SK-N-SH (cell line): ENCODE results near the gene C16orf92.

Source experiments
- CTCF ChIP-seq: fragments of 200-600 bp; sonication (generic); IDR thresholded peaks from 2 replicates; pipeline ENCODE4 v1.6.1; 2017; ENCODE audit warnings: antibody characterized with exemption, mild to moderate bottlenecking, moderate library complexity
- POLR2AphosphoS5 ChIP-seq: IDR thresholded peaks from 2 replicates; pipeline ENCODE4 v1.6.1; 2012; ENCODE audit warnings: low read depth, low read length
- TF ChIP-seq, protein P1 (sequence below): IDR thresholded peaks from 2 replicates; pipeline ENCODE4 v1.4.0; 2012; ENCODE audit warnings: low read depth, borderline replicate concordance

DNA sequence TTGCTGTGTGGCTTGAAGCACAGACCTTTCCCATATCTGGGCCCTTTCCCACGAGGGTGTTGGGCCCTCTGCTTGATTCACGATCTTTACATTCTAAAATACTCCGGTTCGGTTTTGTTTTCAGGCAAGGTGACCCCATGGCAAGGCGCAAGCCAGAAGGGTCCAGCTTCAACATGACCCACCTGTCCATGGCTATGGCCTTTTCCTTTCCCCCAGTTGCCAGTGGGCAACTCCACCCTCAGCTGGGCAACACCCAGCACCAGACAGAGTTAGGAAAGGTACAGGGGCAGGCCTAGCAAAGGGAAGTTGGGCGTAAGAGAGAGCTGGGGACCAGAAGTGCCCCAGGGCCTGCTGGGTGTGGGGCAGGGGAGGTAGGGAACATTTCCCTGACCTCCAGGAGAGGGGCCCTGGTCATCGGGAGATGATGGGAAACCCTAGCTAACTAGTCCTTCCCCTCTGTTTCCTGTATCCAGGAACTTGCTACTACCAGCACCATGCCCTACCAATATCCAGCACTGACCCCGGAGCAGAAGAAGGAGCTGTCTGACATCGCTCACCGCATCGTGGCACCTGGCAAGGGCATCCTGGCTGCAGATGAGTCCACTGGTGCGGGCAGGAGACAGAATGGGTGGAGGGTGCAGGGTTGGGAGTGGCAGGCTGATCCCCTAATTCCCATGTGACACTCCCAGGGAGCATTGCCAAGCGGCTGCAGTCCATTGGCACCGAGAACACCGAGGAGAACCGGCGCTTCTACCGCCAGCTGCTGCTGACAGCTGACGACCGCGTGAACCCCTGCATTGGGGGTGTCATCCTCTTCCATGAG lies 44.0 kb downstream of the C16orf92 start:
- TF ChIP-seq POLR2AphosphoS5 (no peak), CTCF (no peak)
- TF ChIP-seq, protein P1, sequence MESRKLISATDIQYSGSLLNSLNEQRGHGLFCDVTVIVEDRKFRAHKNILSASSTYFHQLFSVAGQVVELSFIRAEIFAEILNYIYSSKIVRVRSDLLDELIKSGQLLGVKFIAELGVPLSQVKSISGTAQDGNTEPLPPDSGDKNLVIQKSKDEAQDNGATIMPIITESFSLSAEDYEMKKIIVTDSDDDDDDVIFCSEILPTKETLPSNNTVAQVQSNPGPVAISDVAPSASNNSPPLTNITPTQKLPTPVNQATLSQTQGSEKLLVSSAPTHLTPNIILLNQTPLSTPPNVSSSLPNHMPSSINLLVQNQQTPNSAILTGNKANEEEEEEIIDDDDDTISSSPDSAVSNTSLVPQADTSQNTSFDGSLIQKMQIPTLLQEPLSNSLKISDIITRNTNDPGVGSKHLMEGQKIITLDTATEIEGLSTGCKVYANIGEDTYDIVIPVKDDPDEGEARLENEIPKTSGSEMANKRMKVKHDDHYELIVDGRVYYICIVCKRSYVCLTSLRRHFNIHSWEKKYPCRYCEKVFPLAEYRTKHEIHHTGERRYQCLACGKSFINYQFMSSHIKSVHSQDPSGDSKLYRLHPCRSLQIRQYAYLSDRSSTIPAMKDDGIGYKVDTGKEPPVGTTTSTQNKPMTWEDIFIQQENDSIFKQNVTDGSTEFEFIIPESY = no peak
